Left ventricle myocardium inferior (tissue), 1 donor: ENCODE results near the gene GLTPD2. TPM values are rescaled to one million over a fixed set of nuclear protein-coding genes. Genes with fewer than 3 reads are reported as not detected.

Source experiments
- DNase-seq: peaks from one replicate; pipeline ENCODE4 v3.0.0-alpha.2; 2020
- H3K27ac ChIP-seq: fragments of 200-600 bp; replicated peaks from 2 replicates; pipeline ENCODE4 v1.8.0; 2021
- H3K27me3 ChIP-seq: fragments of 200-600 bp; 2 replicates; pipeline ENCODE4 v1.8.0; 2021; ENCODE audit warnings: low read depth
- H3K36me3 ChIP-seq: fragments of 200-600 bp; 2 replicates; pipeline ENCODE4 v1.8.0; 2021
- H3K4me1 ChIP-seq: fragments of 200-600 bp; 2 replicates; pipeline ENCODE4 v1.8.0; 2021
- H3K4me3 ChIP-seq: fragments of 200-600 bp; 2 replicates; pipeline ENCODE4 v1.8.0; 2021; ENCODE audit warnings: mild to moderate bottlenecking, moderate library complexity
- H3K9me3 ChIP-seq: fragments of 200-600 bp; replicated peaks from 2 replicates; pipeline ENCODE4 v1.8.0; 2021
- CTCF ChIP-seq: fragments of 200-600 bp; IDR thresholded peaks from 2 replicates; pipeline ENCODE4 v1.8.0; 2021; ENCODE audit warnings: antibody characterized with exemption, mild to moderate bottlenecking, borderline replicate concordance
- intact Hi-C: fragments of 100-400 bp; cut with micrococcal nuclease; formaldehyde crosslinking; loops from one replicate; pipeline ENCODE4 v1.11.0; 2022
- long read RNA-seq: library from polyadenylated mRNA; unstranded; transcript quantifications from one replicate; pipeline ENCODE4 v2.0.0, GENCODE V29; 2021
- total RNA-seq: library from RNA; stranded (reverse); fragmentation: NEBNext Ultra II Directional; extraction: Animal tissue kit (Norgen Biotek cat#: 25700); gene quantifications from one replicate; pipeline ENCODE4 v1.2.1, GENCODE V29; 2021
- donor health status: DM: no; HTN: yes; CAD: no; lungs with severe emphysema.

The GLTPD2 gene
- total RNA-seq = not detected
- long read RNA-seq = 0 reads

GRCh38 chr17:4788807-4789700, at the start of gene GLTPD2:
Gene GLTPD2, plus strand, starts transcription at chr17:4788964. Its CDS starts 48 bp downstream, at chr17:4789012.
- intact Hi-C loops = loop anchor here (5.0 kb wide), 1 partner anchor 98 kb away; no protein-coding TSS in a partner anchor
- no peak for DNase-seq
- no peak for TF ChIP-seq CTCF
- H3K27me3 ChIP-seq = peaks cover 24% of the 10 kb centered on the region
- peak within 1 kb of the TSS; percentile 90 for H3K4me3 ChIP-seq
- peaks cover 55% of the 10 kb centered on the region for H3K4me1 ChIP-seq
- peak within 1 kb of the TSS; percentile 100 for H3K27ac ChIP-seq
- no peaks in the 10 kb centered on the region for H3K9me3 ChIP-seq
- H3K36me3 ChIP-seq = no peaks in the 10 kb centered on the region

- Histone ChIP-seq H3K9me3 (no peaks in the 10 kb centered on the region), H3K4me3 (peak within 1 kb of the TSS; percentile 83), H3K36me3 (no peaks in the 10 kb centered on the region), H3K4me1 (peaks cover 18% of the 10 kb centered on the region), H3K27me3 (peaks cover 35% of the 10 kb centered on the region), H3K27ac (peak within 1 kb of the TSS; percentile 36)
- TF ChIP-seq CTCF = no peak
- DNase-seq = peak; percentile 52
- intact Hi-C loops = no loop called here
Measured at GRCh38 chr17:4739122-4740024, 49.4 kb upstream of the GLTPD2 start, which contains the start of the genes CXCL16 and ZMYND15. Gene CXCL16, minus strand, starts transcription at chr17:4739928. Its CDS starts 589 bp downstream, at chr17:4739339. Gene ZMYND15, plus strand, starts transcription at chr17:4739833. Its CDS starts 716 bp downstream, at chr17:4740549.

GRCh38 chr17:4740025-4740351, 48.8 kb upstream of the GLTPD2 start:
- DNase-seq = no peak
- no peak for TF ChIP-seq CTCF
- intact Hi-C loops = no loop called here
- Histone ChIP-seq H3K36me3 (no peaks in the 10 kb centered on the region), H3K9me3 (no peaks in the 10 kb centered on the region), H3K27ac (peak overlapping the region; percentile 36), H3K27me3 (peaks cover 42% of the 10 kb centered on the region), H3K4me3 (peak overlapping the region; percentile 83), H3K4me1 (peaks cover 22% of the 10 kb centered on the region)

- Histone ChIP-seq H3K27me3 (peaks cover 48% of the 10 kb centered on the region), H3K36me3 (no peaks in the 10 kb centered on the region), H3K4me1 (peaks cover 28% of the 10 kb centered on the region), H3K27ac (no peak overlapping the region), H3K9me3 (no peaks in the 10 kb centered on the region), H3K4me3 (no peak overlapping the region)
- no peak for TF ChIP-seq CTCF
- intact Hi-C loops = no loop called here
- DNase-seq = no peak
Measured at GRCh38 chr17:4740584-4740983, 48.2 kb upstream of the GLTPD2 start.

GRCh38 chr17:4741544-4741943, 47.2 kb upstream of the GLTPD2 start:
- Histone ChIP-seq H3K4me3 (no peak overlapping the region), H3K27ac (no peak overlapping the region), H3K9me3 (no peaks in the 10 kb centered on the region), H3K4me1 (peaks cover 28% of the 10 kb centered on the region), H3K36me3 (no peaks in the 10 kb centered on the region), H3K27me3 (peaks cover 57% of the 10 kb centered on the region)
- intact Hi-C loops = no loop called here
- no peak for DNase-seq
- TF ChIP-seq CTCF = no peak
